Glutamatergic neuron (in vitro differentiated cells): ENCODE measurements around the gene TRABD. TPM values are rescaled to one million over a fixed set of nuclear protein-coding genes. Genes with fewer than 3 reads are reported as not detected.

Experiments
- DNase-seq: peaks from one replicate; pipeline ENCODE4 v3.0.0; 2022
- H3K27ac Mint-ChIP-seq: one replicate; pipeline ENCODE4 v1.8.0; 2020; ENCODE audit warnings: mild to moderate bottlenecking, mixed read lengths, inconsistent platforms; ENCODE audit not compliant: unreplicated experiment
- H3K27me3 Mint-ChIP-seq: one replicate; pipeline ENCODE4 v1.8.0; 2020; ENCODE audit warnings: mild to moderate bottlenecking, moderate library complexity, mixed read lengths, inconsistent platforms; ENCODE audit not compliant: unreplicated experiment
- H3K36me3 Mint-ChIP-seq: one replicate; pipeline ENCODE4 v1.8.0; 2020; ENCODE audit warnings: mild to moderate bottlenecking, mixed read lengths, inconsistent platforms; ENCODE audit not compliant: unreplicated experiment
- H3K4me1 Mint-ChIP-seq: one replicate; pipeline ENCODE4 v1.8.0; 2020; ENCODE audit warnings: mild to moderate bottlenecking, low read depth, mixed read lengths, inconsistent platforms; ENCODE audit not compliant: unreplicated experiment
- H3K4me3 Mint-ChIP-seq: one replicate; pipeline ENCODE4 v1.8.0; 2020; ENCODE audit warnings: mild to moderate bottlenecking, mixed read lengths, inconsistent platforms; ENCODE audit not compliant: unreplicated experiment
- H3K9me3 Mint-ChIP-seq: one replicate; pipeline ENCODE4 v1.8.0; 2020; ENCODE audit warnings: mild to moderate bottlenecking, moderate library complexity, mixed read lengths, inconsistent platforms; ENCODE audit not compliant: unreplicated experiment
- CTCF ChIP-seq: fragments of 200-600 bp; sonication (generic); IDR thresholded peaks from one replicate; pipeline ENCODE4 v1.5.0; 2021; ENCODE audit not compliant: partially characterized antibody, unreplicated experiment
- total RNA-seq: library from RNA; stranded (reverse); fragmentation: NEBNext Ultra II Directional; extraction: Animal tissue kit (Norgen Biotek cat#: 25700); gene quantifications from one replicate; pipeline ENCODE4 v1.2.1, GENCODE V29; 2021; ENCODE audit not compliant: unreplicated experiment

Gene TRABD
- total RNA-seq, 1 donor from 2014 or later: 31.3 TPM

- no peak for DNase-seq
- Mint-ChIP-seq H3K9me3 (peaks cover 10% of the 10 kb centered on the region), H3K36me3 (no peaks in the 10 kb centered on the region), H3K27me3 (peaks cover 15% of the 10 kb centered on the region), H3K27ac (no peak overlapping the region), H3K4me3 (peak overlapping the region; percentile 67), H3K4me1 (no peaks in the 10 kb centered on the region)
- TF ChIP-seq CTCF: no peak
Observed at GRCh38 chr22:50169774-50170341, 15.9 kb upstream of the TRABD start.

GRCh38 chr22:50170453-50171318 is 15.0 kb upstream of the TRABD start, which contains the start of gene PANX2:
Gene PANX2 (plus strand): TSS chr22:50170731. CDS start chr22:50170731, 0 bp downstream.
- Mint-ChIP-seq H3K9me3 (peaks cover 10% of the 10 kb centered on the region), H3K27me3 (peaks cover 15% of the 10 kb centered on the region), H3K4me1 (no peaks in the 10 kb centered on the region), H3K36me3 (no peaks in the 10 kb centered on the region), H3K4me3 (peak within 1 kb of the TSS; percentile 86), H3K27ac (no peak within 1 kb of the TSS)
- TF ChIP-seq CTCF: no peak
- DNase-seq: peak; percentile 63

- Mint-ChIP-seq H3K36me3 (no peaks in the 10 kb centered on the region), H3K4me3 (peak overlapping the region; percentile 86), H3K4me1 (peaks cover 3% of the 10 kb centered on the region), H3K27me3 (peaks cover 15% of the 10 kb centered on the region), H3K9me3 (peaks cover 10% of the 10 kb centered on the region), H3K27ac (no peak overlapping the region)
- TF ChIP-seq CTCF: no peak
- no peak for DNase-seq
Observed at GRCh38 chr22:50171319-50171964, 14.3 kb upstream of the TRABD start.

GRCh38 chr22:50171965-50172421 is 13.7 kb upstream of the TRABD start:
- Mint-ChIP-seq H3K36me3 (no peaks in the 10 kb centered on the region), H3K9me3 (peaks cover 10% of the 10 kb centered on the region), H3K4me3 (no peak overlapping the region), H3K27me3 (peaks cover 15% of the 10 kb centered on the region), H3K27ac (peak overlapping the region; percentile 28), H3K4me1 (peaks cover 3% of the 10 kb centered on the region)
- no peak for TF ChIP-seq CTCF
- DNase-seq: no peak
